Erythroblast (primary cell): ENCODE measurements around the gene NIPSNAP3A.

Experiments
- DNase-seq, 2 experiments: peaks; one replicate each; lab custom pipeline; 2025; lab: John Stamatoyannopoulos, UW
- GATA1 ChIP-seq: IDR thresholded peaks from 2 replicates; pipeline ENCODE4 v1.6.1; 2011; ENCODE audit warnings: low read depth, mild to moderate bottlenecking, control low read depth, low read length, moderate library complexity
- POLR2A ChIP-seq: IDR thresholded peaks from 2 replicates; pipeline ENCODE4 v1.6.1; 2011; ENCODE audit warnings: mild to moderate bottlenecking, low read length

Gene NIPSNAP3A

GRCh38 chr9:104808035-104808614 is 60.6 kb downstream of the NIPSNAP3A start:
- DNase-seq: peak; percentile 57 to 70
- TF ChIP-seq POLR2A (no peak), GATA1 (no peak)
